Measurements from ENCODE around the gene CADM4.

- no peak for TF ChIP-seq TAF1 (IDR thresholded peaks at IDR 0.05; ENCODE audit: low read depth)
- no peak for TF ChIP-seq REST (IDR thresholded peaks at IDR 0.05; ENCODE audit: low read depth)
- TF ChIP-seq FOXM1 (IDR thresholded peaks at IDR 0.05; ENCODE audit: borderline replicate concordance, low read depth): no peak
- no peak for TF ChIP-seq MAX (IDR thresholded peaks at IDR 0.05)
Observed at GRCh38 chr19:43584484-43584883, 55.2 kb downstream of the CADM4 start.
